K562 (cell line): ENCODE data around the gene SOCS6. TPM values are rescaled to one million over a fixed set of nuclear protein-coding genes. Genes with fewer than 3 reads are reported as not detected.

Experiments used
- BCLAF1 ChIP-seq, 2 experiments: fragments of 450-650 bp in 1 of 2; IDR thresholded peaks; 2 replicates each; pipeline ENCODE4 v1.6.1; 2011 to 2017; ENCODE audit warnings: low read depth in 2 of 2, antibody characterized with exemption in 1 of 2, borderline replicate concordance in 1 of 2, low read length in 1 of 2, mild to moderate bottlenecking in 1 of 2, mixed read lengths in 1 of 2; ENCODE audit not compliant: control insufficient read depth in 1 of 2
- E2F3 ChIP-seq: fragments of 250-450 bp; sonication (Bioruptor Pico); IDR thresholded peaks from 2 replicates; pipeline ENCODE4 v1.4.0; 2020; ENCODE audit warnings: mild to moderate bottlenecking
- ETV5 ChIP-seq: sonication (generic); formaldehyde crosslinking; IDR thresholded peaks from 2 replicates; pipeline ENCODE4 v1.4.0; 2020; ENCODE audit warnings: low read depth, mild to moderate bottlenecking, missing genetic modification reagents
- FIP1L1 ChIP-seq: fragments of 200-400 bp; formaldehyde crosslinking; IDR thresholded peaks from 2 replicates; pipeline ENCODE4 v1.6.1; 2018; ENCODE audit warnings: mild to moderate bottlenecking, low read depth, low read length; ENCODE audit not compliant: poor library complexity, severe bottlenecking
- IRF2 ChIP-seq: sonication (generic); formaldehyde crosslinking; IDR thresholded peaks from 2 replicates; pipeline ENCODE4 v1.8.1; 2022; ENCODE audit warnings: mild to moderate bottlenecking, missing genetic modification reagents
- NFATC3 ChIP-seq: fragments of 450-650 bp; IDR thresholded peaks from 2 replicates; pipeline ENCODE4 v1.6.1; 2017; ENCODE audit warnings: mild to moderate bottlenecking
- WHSC1 ChIP-seq: IDR thresholded peaks from one replicate; pipeline ENCODE4 v1.6.1; 2012; ENCODE audit warnings: low read length, control low read depth, inconsistent platforms
- polyA plus RNA-seq, 8 experiments: library from polyadenylated mRNA; depleted of rRNA in 4 of 8; stranded (reverse) in 5 of 8; unstranded in 3 of 8; fragments of >200 nt; fragmentation: Nextera tagmentation in 2 of 8; fragmentation: Illumina TruSeq in 1 of 8; extraction: Ambion mirVana in 2 of 8; extraction: Trizol in 1 of 8; gene quantifications; 2 replicates each; pipeline versions ENCODE4 v1.2.1 to v1.2.3, GENCODE V29; 2011 to 2014; ENCODE audit warnings: inconsistent platforms in 1 of 8, missing spikeins in 1 of 8
- total RNA-seq, 7 experiments: library from RNA; depleted of rRNA in 6 of 7; stranded (reverse); fragments of >200 nt in 6 of 7; fragmentation: Illumina TruSeq in 2 of 7; extraction: Trizol in 2 of 7; gene quantifications; 2 replicates each; pipeline versions ENCODE4 v1.2.1 to v1.2.3, GENCODE V29; 2011 to 2021; ENCODE audit warnings: low replicate concordance in 1 of 7
- TF ChIP-seq, protein P1 (sequence below): sonication (generic); formaldehyde crosslinking; IDR thresholded peaks from 2 replicates; pipeline ENCODE4 v1.8.0; 2023; ENCODE audit warnings: missing genetic modification reagents, mild to moderate bottlenecking, borderline replicate concordance
- TF ChIP-seq, protein P2 (sequence below): sonication (generic); formaldehyde crosslinking; IDR thresholded peaks from 2 replicates; pipeline ENCODE4 v1.8.0; 2022; ENCODE audit warnings: mild to moderate bottlenecking, missing genetic modification reagents

SOCS6 gene
- total and polyA plus RNA-seq, 9 of the 15 experiments (the other 6 are each of a cell fraction or from before 2014, with no cell fraction given), result 2.5 to 7.1 (median 5.6) TPM

DNA sequence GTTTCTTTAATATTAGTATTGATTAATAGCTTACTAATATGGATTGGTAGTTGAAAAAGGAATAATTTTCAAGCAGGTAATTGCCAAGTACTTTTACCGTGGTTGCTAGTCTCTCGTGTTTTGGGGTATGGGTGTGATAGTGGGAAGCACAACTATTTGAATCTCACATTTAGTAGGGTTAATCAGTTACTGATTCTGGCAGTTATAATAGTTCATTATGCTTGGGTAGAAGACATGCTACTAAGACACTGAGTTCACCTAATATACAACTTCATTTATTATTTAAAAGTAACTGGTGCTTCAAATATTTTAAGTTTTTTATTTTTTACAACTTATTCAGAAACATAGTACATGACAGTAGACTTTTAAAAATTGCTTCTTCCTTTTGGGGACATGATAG lies 33.5 kb downstream of the SOCS6 start (continued):
- no peak for TF ChIP-seq BCLAF1 (IDR thresholded peaks at IDR 0.05; ENCODE audit: borderline replicate concordance in 1 of 2, control insufficient read depth in 1 of 2, low read depth in 2 of 2, low read length in 1 of 2)
- TF ChIP-seq ETV5, result no peak
- no peak for TF ChIP-seq WHSC1
- no peak for TF ChIP-seq IRF2 (CRISPR knock-in tag)
- TF ChIP-seq NFATC3, result no peak
- TF ChIP-seq, protein P1, sequence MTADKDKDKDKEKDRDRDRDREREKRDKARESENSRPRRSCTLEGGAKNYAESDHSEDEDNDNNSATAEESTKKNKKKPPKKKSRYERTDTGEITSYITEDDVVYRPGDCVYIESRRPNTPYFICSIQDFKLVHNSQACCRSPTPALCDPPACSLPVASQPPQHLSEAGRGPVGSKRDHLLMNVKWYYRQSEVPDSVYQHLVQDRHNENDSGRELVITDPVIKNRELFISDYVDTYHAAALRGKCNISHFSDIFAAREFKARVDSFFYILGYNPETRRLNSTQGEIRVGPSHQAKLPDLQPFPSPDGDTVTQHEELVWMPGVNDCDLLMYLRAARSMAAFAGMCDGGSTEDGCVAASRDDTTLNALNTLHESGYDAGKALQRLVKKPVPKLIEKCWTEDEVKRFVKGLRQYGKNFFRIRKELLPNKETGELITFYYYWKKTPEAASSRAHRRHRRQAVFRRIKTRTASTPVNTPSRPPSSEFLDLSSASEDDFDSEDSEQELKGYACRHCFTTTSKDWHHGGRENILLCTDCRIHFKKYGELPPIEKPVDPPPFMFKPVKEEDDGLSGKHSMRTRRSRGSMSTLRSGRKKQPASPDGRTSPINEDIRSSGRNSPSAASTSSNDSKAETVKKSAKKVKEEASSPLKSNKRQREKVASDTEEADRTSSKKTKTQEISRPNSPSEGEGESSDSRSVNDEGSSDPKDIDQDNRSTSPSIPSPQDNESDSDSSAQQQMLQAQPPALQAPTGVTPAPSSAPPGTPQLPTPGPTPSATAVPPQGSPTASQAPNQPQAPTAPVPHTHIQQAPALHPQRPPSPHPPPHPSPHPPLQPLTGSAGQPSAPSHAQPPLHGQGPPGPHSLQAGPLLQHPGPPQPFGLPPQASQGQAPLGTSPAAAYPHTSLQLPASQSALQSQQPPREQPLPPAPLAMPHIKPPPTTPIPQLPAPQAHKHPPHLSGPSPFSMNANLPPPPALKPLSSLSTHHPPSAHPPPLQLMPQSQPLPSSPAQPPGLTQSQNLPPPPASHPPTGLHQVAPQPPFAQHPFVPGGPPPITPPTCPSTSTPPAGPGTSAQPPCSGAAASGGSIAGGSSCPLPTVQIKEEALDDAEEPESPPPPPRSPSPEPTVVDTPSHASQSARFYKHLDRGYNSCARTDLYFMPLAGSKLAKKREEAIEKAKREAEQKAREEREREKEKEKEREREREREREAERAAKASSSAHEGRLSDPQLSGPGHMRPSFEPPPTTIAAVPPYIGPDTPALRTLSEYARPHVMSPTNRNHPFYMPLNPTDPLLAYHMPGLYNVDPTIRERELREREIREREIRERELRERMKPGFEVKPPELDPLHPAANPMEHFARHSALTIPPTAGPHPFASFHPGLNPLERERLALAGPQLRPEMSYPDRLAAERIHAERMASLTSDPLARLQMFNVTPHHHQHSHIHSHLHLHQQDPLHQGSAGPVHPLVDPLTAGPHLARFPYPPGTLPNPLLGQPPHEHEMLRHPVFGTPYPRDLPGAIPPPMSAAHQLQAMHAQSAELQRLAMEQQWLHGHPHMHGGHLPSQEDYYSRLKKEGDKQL (CRISPR knock-in tag), result no peak
- no peak for TF ChIP-seq E2F3
- TF ChIP-seq FIP1L1, result no peak
- TF ChIP-seq, protein P2, sequence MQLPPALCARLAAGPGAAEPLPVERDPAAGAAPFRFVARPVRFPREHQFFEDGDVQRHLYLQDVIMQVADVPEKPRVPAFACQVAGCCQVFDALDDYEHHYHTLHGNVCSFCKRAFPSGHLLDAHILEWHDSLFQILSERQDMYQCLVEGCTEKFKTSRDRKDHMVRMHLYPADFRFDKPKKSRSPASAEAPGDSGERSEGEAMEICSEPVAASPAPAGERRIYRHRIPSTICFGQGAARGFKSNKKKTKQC (CRISPR knock-in tag), result no peak
